Loucy (cell line): ENCODE data around the gene KLHL17.

Source experiments
- CTCF ChIP-seq: fragments of 200-600 bp; sonication (generic); conservative IDR thresholded peaks from 2 replicates; pipeline ENCODE4 v1.5.1; 2014; ENCODE audit warnings: mild to moderate bottlenecking, antibody characterized with exemption, low read length
- EZH2phosphoT487 ChIP-seq: fragments of 200-600 bp; IDR thresholded peaks from 2 replicates; pipeline ENCODE4 v1.6.1; 2018; ENCODE audit warnings: antibody characterized with exemption, mild to moderate bottlenecking, moderate library complexity, borderline replicate concordance

GRCh38 chr1:978069-978834, 17.9 kb downstream of the KLHL17 start:
- TF ChIP-seq CTCF (no peak), EZH2phosphoT487 (no peak)
